H9 (cell line): ENCODE data around the gene SEMA3C. TPM values are rescaled to one million over a fixed set of nuclear protein-coding genes. Genes with fewer than 3 reads are reported as not detected.

Source experiments
- DNase-seq: peaks from one replicate; pipeline ENCODE4 v3.0.0-alpha.2; 2017
- H2AFZ ChIP-seq: one replicate; pipeline ENCODE4 v1.6.1; 2013; ENCODE audit warnings: mild to moderate bottlenecking, low read length, control low read depth, moderate library complexity
- H2AK5ac ChIP-seq: 2 replicates; pipeline ENCODE4 v1.6.1; 2013; ENCODE audit warnings: low read length, control low read depth, mixed read lengths; ENCODE audit not compliant: insufficient read length
- H2BK120ac ChIP-seq: one replicate; pipeline ENCODE4 v1.6.1; 2013; ENCODE audit warnings: low read depth, mild to moderate bottlenecking, low read length, control low read depth, inconsistent platforms; ENCODE audit not compliant: poor library complexity, severe bottlenecking
- H2BK12ac ChIP-seq: 2 replicates; pipeline ENCODE4 v1.6.1; 2013; ENCODE audit warnings: low read length, control low read depth, mixed read lengths, low read depth; ENCODE audit not compliant: insufficient read length
- H2BK15ac ChIP-seq: 2 replicates; pipeline ENCODE4 v1.6.1; 2013; ENCODE audit warnings: low read depth, low read length, control low read depth
- H2BK20ac ChIP-seq: one replicate; pipeline ENCODE4 v1.6.1; 2013; ENCODE audit warnings: low read depth, mild to moderate bottlenecking, low read length, control low read depth, inconsistent platforms; ENCODE audit not compliant: poor library complexity, severe bottlenecking
- H2BK5ac ChIP-seq: 2 replicates; pipeline ENCODE4 v1.6.1; 2013; ENCODE audit warnings: low read length, control low read depth, mixed read lengths; ENCODE audit not compliant: insufficient read length
- H3K14ac ChIP-seq: 2 replicates; pipeline ENCODE4 v1.6.1; 2013; ENCODE audit warnings: low read length, control low read depth; ENCODE audit not compliant: insufficient read depth
- H3K18ac ChIP-seq: 2 replicates; pipeline ENCODE4 v1.6.1; 2013; ENCODE audit warnings: low read depth, mild to moderate bottlenecking, mixed read lengths, low read length, control low read depth; ENCODE audit not compliant: insufficient read length
- H3K23ac ChIP-seq: 2 replicates; pipeline ENCODE4 v1.6.1; 2013; ENCODE audit warnings: low read length, control low read depth, mixed read lengths, low read depth; ENCODE audit not compliant: insufficient read length
- H3K23me2 ChIP-seq: 2 replicates; pipeline ENCODE4 v1.6.1; 2013; ENCODE audit warnings: low read depth, mild to moderate bottlenecking, mixed read lengths, low read length, control low read depth; ENCODE audit not compliant: insufficient read length, poor library complexity, severe bottlenecking
- H3K27ac ChIP-seq: 2 replicates; pipeline ENCODE4 v1.5.1; 2013; ENCODE audit warnings: low read length, control low read depth, mixed read lengths, low read depth; ENCODE audit not compliant: insufficient read length
- H3K27me3 ChIP-seq: 2 replicates; pipeline ENCODE4 v1.6.1; 2013; ENCODE audit warnings: low read length, control low read depth, inconsistent platforms; ENCODE audit not compliant: insufficient read depth
- H3K4ac ChIP-seq: 2 replicates; pipeline ENCODE4 v1.6.1; 2013; ENCODE audit warnings: low read depth, mild to moderate bottlenecking, control low read depth, inconsistent platforms, low read length, moderate library complexity
- H3K4me1 ChIP-seq: 2 replicates; pipeline ENCODE4 v1.6.1; 2013; ENCODE audit warnings: low read length, control low read depth, inconsistent platforms; ENCODE audit not compliant: insufficient read depth
- H3K4me2 ChIP-seq: 2 replicates; pipeline ENCODE4 v1.6.1; 2013; ENCODE audit warnings: low read length, control low read depth, mixed read lengths; ENCODE audit not compliant: insufficient read length, insufficient read depth
- H3K56ac ChIP-seq: 2 replicates; pipeline ENCODE4 v1.6.1; 2013; ENCODE audit warnings: low read depth, mild to moderate bottlenecking, mixed read lengths, low read length, control low read depth; ENCODE audit not compliant: insufficient read length
- H3K79me1 ChIP-seq: 2 replicates; pipeline ENCODE4 v1.6.1; 2013; ENCODE audit warnings: low read depth, mild to moderate bottlenecking, moderate library complexity, low read length, control low read depth, inconsistent platforms; ENCODE audit not compliant: insufficient read depth, poor library complexity, severe bottlenecking
- H3K79me2 ChIP-seq: 2 replicates; pipeline ENCODE4 v1.6.1; 2013; ENCODE audit warnings: low read length, control low read depth, inconsistent platforms; ENCODE audit not compliant: insufficient read depth
- H3K9ac ChIP-seq: 2 replicates; pipeline ENCODE4 v1.6.1; 2013; ENCODE audit warnings: low read length, control low read depth, mixed read lengths; ENCODE audit not compliant: insufficient read length; ENCODE audit errors: extremely low read depth
- H3K9me3 ChIP-seq: one replicate; pipeline ENCODE4 v1.6.1; 2013; ENCODE audit warnings: low read depth, low read length, inconsistent platforms; ENCODE audit not compliant: control insufficient read depth
- H3T11ph ChIP-seq: one replicate; pipeline ENCODE4 v1.6.1; 2013; ENCODE audit warnings: mild to moderate bottlenecking, low read length, control low read depth, inconsistent platforms
- H4K20me1 ChIP-seq: one replicate; pipeline ENCODE4 v1.6.1; 2013; ENCODE audit not compliant: control insufficient read depth, insufficient read length, insufficient read depth
- H4K5ac ChIP-seq: 2 replicates; pipeline ENCODE4 v1.6.1; 2013; ENCODE audit warnings: low read depth, mild to moderate bottlenecking, mixed read lengths, low read length, control low read depth; ENCODE audit not compliant: insufficient read length
- H4K8ac ChIP-seq: replicated peaks from 2 replicates; pipeline ENCODE4 v1.6.1; 2013; ENCODE audit warnings: low read length, control low read depth, mixed read lengths, low read depth; ENCODE audit not compliant: insufficient read length
- H4K91ac ChIP-seq: 2 replicates; pipeline ENCODE4 v1.6.1; 2013; ENCODE audit warnings: low read depth, mild to moderate bottlenecking, moderate library complexity, mixed read lengths, low read length, control low read depth; ENCODE audit not compliant: insufficient read length
- H3K27ac Mint-ChIP-seq, 3 experiments: 2 replicates in 2 of 3; 3 replicates in 1 of 3; pipeline ENCODE4 v1.8.0; 2020 to 2021; ENCODE audit warnings: mixed read lengths in 3 of 3, mild to moderate bottlenecking in 1 of 3, moderate library complexity in 1 of 3
- H3K27me3 Mint-ChIP-seq: 2 replicates; pipeline ENCODE4 v1.8.0; 2021; ENCODE audit warnings: low read depth, mild to moderate bottlenecking, moderate library complexity, mixed read lengths
- H3K36me3 Mint-ChIP-seq, 3 experiments: 2 replicates in 2 of 3; 3 replicates in 1 of 3; pipeline ENCODE4 v1.8.0; 2020 to 2021; ENCODE audit warnings: low read depth in 3 of 3, mixed read lengths in 3 of 3; ENCODE audit not compliant: insufficient read depth in 1 of 3
- H3K4me1 Mint-ChIP-seq, 2 experiments: 2 replicates each; pipeline ENCODE4 v1.8.0; 2020; ENCODE audit warnings: mixed read lengths in 2 of 2
- H3K4me3 Mint-ChIP-seq, 2 experiments: 2 replicates in 1 of 2; 3 replicates in 1 of 2; pipeline ENCODE4 v1.8.0; 2020 to 2021; ENCODE audit warnings: mild to moderate bottlenecking in 2 of 2, mixed read lengths in 2 of 2, moderate library complexity in 1 of 2
- H3K9me3 Mint-ChIP-seq, 2 experiments: 2 replicates in 1 of 2; 3 replicates in 1 of 2; pipeline ENCODE4 v1.8.0; 2020; ENCODE audit warnings: mild to moderate bottlenecking in 2 of 2, mixed read lengths in 2 of 2, moderate library complexity in 1 of 2
- CTCF ChIP-seq: fragments of 200-600 bp; sonication (generic); conservative IDR thresholded peaks from 3 replicates; pipeline ENCODE4 v1.8.0; 2021; ENCODE audit warnings: antibody characterized with exemption, mild to moderate bottlenecking
- WGBS: extraction: QIAGEN DNeasy Blood & Tissue Kit; methylation state at CpG from one replicate; pipeline ENCODE4 v1.1.7; 2013; ENCODE audit warnings: missing lambda C conversion rate, low lambda C conversion rate, mixed read lengths; ENCODE audit not compliant: insufficient read length; ENCODE audit errors: extremely low coverage; 5-methylcytosine and 5-hydroxymethylcytosine counted together
- total RNA-seq: library from RNA; stranded (reverse); gene quantifications from 2 replicates; pipeline ENCODE4 v1.2.1, GENCODE V29; 2021

Gene SEMA3C
- total RNA-seq, 1 experiment from 2014 or later = 1.6 TPM

GRCh38 chr7:80767654-80768053 is 151.2 kb downstream of the SEMA3C start:
- H3K27me3 Mint-ChIP-seq = peaks cover 18% of the 10 kb centered on the region

More at GRCh38 chr7:80767654-80768053, 151.2 kb downstream of the SEMA3C start:
- Histone ChIP-seq H3K18ac (no peak overlapping the region), H3K27me3 (no peaks in the 10 kb centered on the region), H3K56ac (no peak overlapping the region), H3K4me1 (peaks cover 2% of the 10 kb centered on the region; the same call in 1 of the 2 replicates), H3K4me2 (no peak overlapping the region), H2BK5ac (no peak overlapping the region), H3K79me1 (no peaks in the 10 kb centered on the region), H4K91ac (no peak overlapping the region), H3T11ph (no peak overlapping the region), H2BK12ac (no peak overlapping the region), H4K8ac (no peak overlapping the region), H3K4ac (no peak overlapping the region), H3K9me3 (no peaks in the 10 kb centered on the region), H3K14ac (no peak overlapping the region), H2BK20ac (no peak overlapping the region), H2BK15ac (no peak overlapping the region), H2AFZ (no peak overlapping the region), H3K79me2 (no peaks in the 10 kb centered on the region), H3K23me2 (no peaks in the 10 kb centered on the region), H4K5ac (no peak overlapping the region), H2BK120ac (no peak overlapping the region), H3K23ac (no peak overlapping the region), H3K27ac (no peak overlapping the region), H3K9ac (no peak overlapping the region), H2AK5ac (no peak overlapping the region), H4K20me1 (peaks cover 3% of the 10 kb centered on the region)
- Mint-ChIP-seq H3K36me3 (no peaks in the 10 kb centered on the region; a peak in 1 of 7 replicates), H3K27ac (no peak overlapping the region), H3K9me3 (no peaks in the 10 kb centered on the region; a peak in 1 of 5 replicates), H3K4me3 (no peak overlapping the region), H3K4me1 (peaks cover 44 to 50% of the 10 kb centered on the region in 2 experiments)
- WGBS = no CpG with 5 or more reads among the region's 1 CpG
- no peak for DNase-seq
- TF ChIP-seq CTCF = no peak
